Mucosa of gallbladder (tissue), 1 donor: ENCODE measurements around the gene RPL32. TPM values are rescaled to one million over a fixed set of nuclear protein-coding genes. Genes with fewer than 3 reads are reported as not detected.
"Not testable (repeated sequence)": the region's sequence is repeated elsewhere in the genome, so short reads cannot be mapped to it uniquely, and the experiment has no call there.

Experiments
- DNase-seq: peaks from one replicate; pipeline ENCODE4 v3.0.0-alpha.2; 2020; ENCODE audit warnings: low spot score
- total RNA-seq: library from RNA; stranded (reverse); gene quantifications from one replicate; pipeline ENCODE4 v1.2.1, GENCODE V29; 2021
- donor health status: DM: no; HTN: no; CAD: no.

RPL32 gene
- total RNA-seq, 1 donor from 2014 or later: 975 TPM

DNA sequence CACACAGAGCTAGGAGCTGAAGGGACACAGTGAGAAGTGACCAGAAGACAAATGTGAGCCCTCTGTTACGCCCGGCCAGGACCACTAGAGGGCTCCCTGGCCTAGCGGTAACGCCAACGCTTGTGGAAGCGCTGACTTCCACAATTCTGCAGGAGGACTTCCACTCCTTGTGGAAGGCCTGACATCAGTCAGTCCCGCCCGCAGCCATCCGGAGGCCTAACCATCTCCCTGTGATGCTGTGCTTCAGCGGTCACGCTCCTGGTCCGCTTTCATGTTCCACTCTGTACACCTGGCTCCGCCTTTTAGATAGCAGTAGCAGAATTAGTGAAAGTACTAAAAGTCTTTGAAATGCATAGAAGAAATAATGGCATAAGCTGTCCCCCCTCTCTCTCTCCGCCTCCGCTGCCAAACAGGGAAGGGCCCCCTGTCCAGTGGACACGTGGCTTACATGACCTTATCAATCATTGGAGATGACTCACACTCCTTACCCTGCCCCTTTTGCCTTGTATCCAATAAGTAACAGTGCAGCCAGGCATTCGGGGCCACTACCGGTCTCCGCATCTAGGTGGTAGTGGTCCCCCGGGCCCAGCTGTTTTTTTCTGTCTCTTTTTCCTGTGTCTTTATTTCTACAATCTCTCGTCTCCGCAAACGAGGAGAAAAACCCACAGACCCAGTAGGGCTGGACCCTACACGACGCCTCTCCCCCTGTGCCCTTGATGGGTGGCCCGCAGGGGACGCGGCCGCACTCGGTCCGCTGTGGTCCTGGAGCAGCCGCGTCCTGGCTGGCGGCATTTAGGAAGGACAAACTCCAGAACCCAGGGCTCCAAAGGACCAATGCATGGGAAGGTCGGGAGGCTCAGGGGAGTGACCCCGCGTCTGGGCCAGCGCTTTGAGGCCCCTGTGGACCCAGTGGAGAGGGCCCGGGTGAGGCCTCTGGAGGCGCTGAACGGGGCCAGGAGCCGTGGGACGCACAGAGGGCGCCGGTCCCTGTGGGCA, 27.0 kb upstream of the RPL32 start:
- DNase-seq: peak; percentile 89

DNA sequence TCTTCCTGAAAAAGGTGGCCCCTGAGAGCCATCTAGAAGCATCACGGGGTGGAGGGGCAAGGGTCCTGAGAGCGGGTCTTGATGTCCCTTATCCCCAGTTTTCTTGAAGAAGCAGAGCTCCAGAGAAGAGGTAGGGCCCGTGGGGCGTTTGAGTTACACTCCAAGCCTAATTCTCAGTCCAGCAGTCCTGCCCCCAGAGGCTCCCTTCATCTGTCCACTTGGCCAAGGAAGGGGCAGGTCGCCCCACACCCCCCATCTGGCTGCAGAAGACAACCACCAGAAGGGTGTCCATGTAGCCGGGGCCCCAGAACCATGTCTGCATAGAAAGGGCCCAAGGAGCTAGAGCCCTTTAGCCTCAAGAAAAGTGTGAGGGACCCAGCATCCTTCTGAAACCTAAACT, 25.5 kb upstream of the RPL32 start:
- DNase-seq: no peak

DNA sequence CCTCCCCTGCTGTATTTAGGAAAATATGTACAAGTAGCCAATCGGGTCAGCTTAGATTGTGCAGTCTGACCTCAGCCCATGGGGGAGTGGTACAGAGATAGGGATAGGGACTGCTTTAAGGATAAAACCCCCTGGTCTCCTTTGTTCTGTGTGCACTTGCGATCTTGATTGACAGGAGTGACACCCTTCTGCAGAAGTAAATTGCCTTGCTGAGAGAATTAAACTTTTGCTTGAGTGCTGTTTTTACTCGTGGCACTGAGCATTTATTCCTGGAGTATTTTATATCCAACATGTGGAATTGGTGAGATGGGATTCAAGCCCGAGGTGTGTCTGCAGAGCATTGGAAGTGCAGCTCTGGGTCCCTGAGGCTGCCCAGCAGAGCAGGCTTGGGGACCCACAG, 23.9 kb upstream of the RPL32 start:
- no peak for DNase-seq

DNA sequence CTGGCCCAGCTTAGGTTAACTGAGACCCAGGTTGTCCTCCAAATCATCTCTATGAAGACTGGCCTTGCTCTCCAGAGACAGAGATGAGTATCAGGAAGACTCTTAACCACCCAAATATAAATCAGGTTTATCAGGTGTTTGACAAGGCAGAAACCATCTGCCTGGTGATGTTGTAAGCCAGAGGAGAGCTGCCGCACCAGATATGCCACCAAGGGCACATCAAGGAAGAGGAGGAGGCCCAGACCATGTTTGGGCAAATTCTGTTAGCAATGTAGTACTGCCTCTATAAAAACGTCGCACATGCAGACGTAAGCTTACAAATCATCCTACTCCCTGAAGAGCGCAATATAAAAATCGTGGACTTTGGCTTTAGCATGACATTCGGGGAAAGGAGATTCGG, 21.0 kb upstream of the RPL32 start:
- DNase-seq: no peak

DNA sequence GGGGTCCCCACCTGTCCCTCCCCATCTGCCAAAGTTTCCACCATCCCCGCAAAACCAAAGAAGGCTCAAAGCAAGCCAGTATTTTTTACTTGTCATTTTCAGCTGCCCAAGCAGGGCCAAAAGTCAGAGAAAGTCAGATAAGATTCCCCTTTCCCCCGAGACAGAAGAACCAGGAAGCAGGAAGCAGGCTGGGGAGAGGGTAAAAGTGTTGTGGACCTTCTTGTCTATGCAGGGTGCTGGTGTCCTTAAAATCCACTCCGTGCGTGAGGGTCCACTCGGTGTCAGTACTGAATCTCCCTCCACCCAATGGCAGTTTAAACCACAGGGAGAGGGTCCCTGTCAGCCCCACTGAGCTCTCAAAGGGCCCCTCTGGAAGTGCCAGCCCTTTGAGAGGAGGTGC, 20.2 kb upstream of the RPL32 start:
- no peak for DNase-seq

DNA sequence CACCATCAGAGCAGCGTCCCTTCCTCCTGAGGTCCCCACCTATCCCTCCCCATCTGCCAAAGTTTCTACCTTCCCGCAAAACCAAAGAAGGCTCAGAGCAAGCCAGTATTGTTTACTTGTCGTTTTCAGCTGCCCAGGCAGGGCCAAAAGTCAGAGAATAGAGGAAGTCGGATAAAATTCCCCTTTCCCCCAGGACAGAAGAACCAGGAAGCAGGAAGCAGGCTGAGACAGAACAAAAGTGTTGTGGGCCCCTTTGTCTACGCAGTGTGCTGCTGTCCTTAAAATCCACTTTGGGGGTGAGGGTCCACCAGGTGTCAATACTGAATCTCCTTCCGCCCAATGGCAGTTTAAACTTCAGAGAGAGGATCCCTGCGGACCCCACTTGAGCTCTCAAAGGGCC, 18.5 kb upstream of the RPL32 start:
- no peak for DNase-seq

DNA sequence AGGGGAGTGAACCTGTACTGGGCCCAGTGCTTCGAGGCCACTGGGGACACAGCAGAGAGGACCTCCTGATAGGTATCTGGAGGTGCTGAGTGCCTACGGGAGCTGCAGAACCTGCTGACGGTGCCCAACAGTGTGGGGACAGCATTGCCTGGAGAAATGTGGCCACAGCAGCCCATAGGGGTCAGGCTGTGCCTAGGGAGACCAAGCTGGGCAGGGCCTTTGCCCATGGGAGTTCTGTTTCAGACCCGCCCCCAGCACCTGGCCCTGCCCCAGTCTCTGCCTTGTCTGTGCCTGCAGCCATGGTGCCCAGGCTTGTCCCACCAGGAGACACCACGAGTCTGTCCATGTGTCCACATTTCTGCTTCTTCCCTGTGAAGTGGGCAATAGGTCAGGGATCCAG, 15.3 kb upstream of the RPL32 start:
- DNase-seq: no peak

DNA sequence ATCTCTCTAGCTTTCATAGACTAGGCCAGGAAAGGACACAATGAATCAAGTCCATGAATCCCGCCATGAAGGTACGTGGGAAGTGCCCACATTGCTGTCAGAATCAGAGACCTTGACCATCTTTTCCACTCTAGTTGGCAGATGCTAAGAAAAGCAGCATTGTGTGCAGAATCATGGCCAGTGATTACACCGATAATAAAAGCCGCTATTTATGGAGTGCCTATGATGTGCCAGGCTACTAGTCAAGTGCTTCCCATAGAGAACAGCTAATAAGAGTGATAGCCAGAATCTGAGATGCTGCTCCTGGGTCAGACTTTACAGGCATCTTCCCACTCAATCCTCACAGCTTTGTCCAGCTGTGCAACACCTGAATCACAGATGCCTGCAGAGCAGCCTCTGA, 13.2 kb upstream of the RPL32 start:
- no peak for DNase-seq

DNA sequence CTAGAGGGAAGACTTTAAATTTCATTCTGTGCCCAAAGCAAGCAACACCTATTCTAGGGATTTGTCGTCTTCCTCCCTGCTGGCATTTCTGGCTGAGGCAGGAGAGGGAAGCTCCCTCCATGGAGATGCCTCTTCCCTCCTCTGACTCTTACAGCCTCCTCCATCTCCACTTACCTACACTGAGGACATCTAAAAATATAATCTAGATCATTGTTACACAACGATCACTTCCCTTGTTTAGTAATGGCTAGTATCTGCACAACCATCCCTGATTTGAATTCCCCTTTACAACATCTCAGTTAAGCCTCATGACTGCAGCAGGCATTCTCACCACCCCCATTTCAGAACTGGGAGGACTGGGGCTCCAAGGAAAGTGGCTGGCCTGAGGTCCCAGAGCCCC, 12.5 kb upstream of the RPL32 start:
- DNase-seq: not testable (repeated sequence)

DNA sequence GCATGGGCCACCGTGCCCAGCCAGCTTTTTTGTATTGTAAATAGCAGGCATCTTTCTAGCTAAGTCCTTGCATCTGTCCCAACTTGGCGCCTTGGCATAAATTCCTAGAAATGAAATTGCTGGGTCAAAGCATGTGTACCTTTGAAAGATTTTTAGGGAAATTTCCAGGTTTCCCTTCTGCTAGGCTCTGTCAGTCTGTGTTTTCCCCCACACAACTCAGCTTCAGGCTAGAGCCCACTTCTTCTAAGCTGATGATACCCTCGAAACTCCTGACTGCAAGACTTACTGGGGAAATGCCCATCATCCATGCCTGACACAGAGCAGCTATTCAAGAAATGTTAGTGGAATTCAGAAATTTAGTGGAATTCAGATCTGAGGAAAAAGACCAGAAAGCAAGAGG, 10.8 kb upstream of the RPL32 start:
- no peak for DNase-seq

DNA sequence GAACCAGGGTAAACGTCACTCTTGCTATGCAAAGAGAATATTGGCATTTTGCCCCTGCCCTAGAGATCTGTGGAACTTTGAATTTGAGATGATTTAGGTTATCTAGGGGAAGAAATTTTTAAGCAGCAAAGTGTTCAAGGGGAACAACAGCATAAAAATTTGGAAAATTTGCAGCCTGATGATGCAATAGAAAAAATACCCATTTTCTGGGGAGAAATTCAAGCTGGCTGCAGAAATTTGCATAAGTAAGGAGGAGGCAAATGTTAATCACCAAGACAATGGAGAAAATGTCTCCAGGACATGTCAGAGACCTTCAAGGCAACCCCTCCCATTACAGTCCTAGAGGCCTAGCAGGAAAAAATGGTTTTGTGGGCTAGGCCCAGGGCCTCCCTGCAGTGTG, 4.4 kb upstream of the RPL32 start:
- DNase-seq: no peak

DNA sequence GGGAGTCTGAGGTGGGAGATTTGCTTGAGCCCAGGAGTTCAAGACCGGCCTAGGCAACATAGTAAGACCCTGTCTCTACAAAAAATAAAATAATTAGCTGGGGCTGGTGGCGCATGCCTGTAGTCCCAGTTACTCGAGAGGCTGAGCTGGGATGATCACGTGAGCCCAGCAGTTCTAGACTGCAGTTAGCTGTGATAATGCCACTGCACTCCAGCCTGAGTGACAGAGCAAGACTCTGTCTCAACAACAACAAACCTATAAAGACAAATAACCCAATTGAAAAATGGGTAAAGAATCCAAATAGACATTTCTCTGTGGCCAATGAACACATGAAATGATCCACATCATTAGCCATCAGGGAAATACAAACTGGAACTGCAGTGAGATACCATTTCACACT, 1.1 kb upstream of the RPL32 start:
- no peak for DNase-seq

DNA sequence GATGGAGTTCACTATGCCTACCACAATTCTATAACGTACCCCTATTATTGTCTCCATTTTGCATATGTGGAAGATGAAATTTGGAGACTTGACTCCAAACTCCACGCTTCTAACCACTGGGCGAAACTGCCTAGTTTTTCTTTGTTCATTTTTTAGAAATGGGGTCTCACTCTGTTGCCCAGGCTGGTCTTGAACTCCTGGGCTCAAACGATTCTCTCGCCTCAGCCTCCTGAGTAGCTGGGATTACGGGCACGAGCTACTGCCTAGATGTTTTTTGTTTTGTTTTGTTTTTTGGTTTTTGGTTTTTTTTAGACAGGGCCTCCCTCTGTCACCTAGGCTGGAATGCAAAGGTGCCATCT, 584 bp upstream of the RPL32 start:
- DNase-seq: no peak

DNA sequence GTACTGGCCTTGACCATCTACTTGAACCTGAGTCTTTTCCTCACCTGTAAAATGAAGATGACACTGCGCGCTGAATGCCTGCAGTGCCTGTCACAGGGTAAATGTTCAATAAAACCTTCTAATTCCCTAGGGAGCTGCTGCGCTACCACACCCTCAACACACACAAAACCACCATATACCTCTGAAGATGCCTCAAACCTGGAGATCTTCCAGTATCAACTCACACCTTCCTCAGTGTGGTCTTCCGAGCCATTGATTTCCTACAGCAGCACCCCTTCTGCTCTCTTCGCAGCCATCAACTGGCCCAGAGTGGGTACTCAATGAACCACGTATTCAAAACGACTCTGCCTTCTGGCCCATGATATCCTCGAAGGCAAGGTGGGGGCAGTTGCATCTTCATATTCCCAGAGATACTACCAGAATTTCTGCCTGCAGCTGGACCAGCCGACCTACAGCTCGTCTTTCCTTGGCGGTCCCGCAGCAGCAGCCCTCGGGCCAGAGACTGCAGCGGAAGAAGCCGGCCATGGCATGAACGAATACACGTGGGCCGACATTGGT, 695 bp downstream of the RPL32 start:
- DNase-seq: peak; percentile 24

DNA sequence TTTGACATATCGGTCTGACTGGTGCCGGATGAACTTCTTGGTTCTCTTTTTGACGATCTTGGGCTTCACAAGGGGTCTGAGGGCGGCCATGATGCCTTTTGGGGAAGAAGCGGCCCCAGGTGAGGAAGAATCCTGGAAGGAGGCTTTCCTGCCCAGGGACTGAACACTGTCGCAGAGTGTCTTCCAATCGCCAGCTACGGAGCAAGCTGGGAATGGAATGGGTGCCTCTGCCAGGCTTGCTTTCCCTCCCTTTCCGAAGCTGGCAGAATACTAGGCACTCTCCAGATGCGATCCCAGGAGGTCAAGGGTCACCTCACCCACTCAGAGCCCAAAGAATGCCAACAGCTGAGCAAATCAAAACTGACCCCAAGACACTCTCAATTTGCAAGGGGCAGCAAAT, 1.2 kb downstream of the RPL32 start:
- DNase-seq: not testable (repeated sequence)

DNA sequence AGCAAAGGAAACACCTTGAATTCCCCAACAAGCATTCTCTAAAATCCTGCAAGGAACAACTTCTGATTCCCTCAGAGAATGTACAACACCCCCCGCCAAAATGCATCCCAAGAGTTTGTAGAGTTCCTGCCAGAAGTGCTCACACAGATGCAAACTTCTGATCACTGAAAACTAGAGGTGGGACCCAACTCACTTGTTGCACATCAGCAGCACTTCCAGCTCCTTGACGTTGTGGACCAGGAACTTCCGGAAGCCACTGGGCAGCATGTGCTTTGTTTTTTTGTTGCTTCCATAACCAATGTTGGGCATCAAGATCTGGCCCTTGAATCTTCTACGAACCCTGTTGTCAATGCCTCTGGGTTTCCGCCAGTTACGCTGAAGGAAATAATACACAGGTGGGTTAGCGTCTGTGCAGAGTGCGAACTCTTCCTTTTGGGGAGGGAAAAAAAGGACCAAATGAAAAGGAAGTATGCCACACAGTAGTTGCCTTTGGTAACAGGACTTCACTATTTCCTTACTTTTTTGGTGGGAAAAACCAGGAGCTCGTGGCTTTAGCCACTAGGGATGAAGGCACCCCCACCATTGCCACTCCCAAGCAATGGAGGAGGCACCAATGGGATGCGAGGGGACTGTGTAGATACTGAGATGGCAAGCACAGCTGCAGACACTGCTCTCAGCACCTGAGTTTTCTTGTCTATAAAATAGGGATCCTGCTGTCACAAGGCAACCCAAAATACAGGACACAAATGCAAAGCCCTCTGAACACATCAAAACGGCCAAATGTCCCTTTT, 2.0 kb downstream of the RPL32 start:
- DNase-seq: no peak

DNA sequence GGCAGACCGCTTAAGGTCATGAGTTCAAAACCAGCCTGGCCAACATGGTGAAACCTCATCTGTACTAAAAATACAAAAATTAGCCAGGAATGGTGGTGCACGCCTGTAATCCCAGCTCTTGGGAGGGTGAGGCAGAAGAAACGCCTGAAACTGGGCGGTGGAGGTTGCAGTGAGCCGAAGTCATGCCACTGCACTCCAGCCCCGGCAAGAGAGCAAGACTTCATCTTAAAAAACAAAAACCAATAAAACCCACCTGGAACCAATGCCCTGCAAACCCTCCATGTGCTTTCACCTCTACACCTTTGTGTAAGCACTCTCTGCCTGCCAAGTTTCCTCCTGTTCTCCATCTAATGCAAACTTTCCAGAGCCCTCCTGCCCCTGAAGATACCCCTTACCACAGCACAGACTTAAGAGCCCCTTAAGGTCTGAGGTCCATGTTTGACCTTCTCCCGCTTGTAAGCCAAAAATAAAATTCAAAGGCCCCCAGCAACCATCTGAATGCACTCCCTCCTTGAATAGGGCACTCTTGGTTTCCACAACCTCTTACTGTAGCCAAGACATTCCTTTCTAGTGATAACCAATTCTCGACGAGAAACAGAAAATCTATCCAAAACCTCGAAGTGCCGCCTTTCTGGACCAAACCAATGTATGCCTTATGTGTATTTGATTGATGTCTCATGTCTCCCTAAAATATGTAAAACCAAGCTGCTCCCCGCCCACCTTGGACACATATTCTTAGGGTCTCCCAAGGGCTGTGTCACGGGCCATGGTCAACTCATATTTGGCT, 3.0 kb downstream of the RPL32 start:
- DNase-seq: no peak

DNA sequence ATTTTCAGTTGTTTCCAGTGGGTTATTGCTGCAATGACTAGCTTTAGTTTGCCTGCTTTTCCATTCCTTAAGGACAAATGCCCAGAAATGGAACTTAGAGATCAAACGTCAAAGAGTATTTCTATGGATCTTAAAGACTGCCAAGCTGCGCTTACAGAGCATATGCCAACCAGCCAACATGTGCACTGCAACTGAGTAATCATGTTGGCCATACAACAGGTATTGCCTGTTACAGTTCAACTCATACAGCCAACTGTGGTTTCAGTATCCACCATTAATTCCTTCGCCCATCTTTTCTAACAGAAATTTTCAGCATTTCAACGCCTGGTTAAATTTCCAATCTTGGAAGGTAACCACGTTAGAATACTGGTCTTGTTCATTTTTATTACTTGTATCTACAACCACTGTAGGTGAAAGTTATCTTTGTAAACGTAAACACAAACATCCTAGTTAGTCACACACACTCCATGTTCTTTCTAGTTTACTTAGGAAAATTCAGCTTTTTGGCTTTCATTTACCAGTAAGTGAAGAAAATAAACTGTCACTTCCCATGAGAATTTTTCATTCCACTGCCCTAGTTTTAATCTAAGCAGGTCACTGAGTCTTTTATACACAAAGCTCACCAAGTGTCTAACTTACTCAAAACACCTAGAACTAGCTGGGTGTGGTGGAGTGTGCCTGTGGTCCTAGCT, 3.9 kb downstream of the RPL32 start:
- DNase-seq: no peak

DNA sequence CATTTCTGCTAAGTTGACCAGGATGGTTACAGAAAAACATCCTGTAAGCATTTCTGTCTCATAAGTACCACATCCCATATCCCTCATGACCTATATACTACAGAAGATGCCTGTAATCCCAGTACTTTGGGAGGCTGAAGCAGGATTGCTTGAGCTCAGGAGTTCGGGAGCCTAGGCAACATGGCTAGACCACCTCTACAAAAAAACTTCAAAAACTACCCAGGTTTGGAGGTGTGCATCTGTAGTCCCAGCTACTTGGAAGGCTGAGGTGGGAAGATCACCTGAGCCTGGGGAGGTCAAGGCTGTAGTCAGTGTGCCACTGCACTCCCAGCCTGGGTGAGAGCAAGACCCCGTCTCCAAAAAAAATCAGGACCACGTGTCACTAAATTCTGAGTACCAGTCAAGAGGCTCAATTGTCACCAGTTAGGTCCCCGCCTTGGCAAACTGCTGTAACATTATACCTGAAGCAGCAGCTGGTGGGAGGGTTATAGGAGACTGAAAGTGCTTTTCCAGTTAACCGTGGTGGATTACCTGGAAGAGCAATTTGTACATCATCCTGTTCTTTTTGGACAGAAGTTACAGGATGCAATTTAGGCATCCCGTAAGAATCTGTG, 6.2 kb downstream of the RPL32 start:
- DNase-seq: no peak

DNA sequence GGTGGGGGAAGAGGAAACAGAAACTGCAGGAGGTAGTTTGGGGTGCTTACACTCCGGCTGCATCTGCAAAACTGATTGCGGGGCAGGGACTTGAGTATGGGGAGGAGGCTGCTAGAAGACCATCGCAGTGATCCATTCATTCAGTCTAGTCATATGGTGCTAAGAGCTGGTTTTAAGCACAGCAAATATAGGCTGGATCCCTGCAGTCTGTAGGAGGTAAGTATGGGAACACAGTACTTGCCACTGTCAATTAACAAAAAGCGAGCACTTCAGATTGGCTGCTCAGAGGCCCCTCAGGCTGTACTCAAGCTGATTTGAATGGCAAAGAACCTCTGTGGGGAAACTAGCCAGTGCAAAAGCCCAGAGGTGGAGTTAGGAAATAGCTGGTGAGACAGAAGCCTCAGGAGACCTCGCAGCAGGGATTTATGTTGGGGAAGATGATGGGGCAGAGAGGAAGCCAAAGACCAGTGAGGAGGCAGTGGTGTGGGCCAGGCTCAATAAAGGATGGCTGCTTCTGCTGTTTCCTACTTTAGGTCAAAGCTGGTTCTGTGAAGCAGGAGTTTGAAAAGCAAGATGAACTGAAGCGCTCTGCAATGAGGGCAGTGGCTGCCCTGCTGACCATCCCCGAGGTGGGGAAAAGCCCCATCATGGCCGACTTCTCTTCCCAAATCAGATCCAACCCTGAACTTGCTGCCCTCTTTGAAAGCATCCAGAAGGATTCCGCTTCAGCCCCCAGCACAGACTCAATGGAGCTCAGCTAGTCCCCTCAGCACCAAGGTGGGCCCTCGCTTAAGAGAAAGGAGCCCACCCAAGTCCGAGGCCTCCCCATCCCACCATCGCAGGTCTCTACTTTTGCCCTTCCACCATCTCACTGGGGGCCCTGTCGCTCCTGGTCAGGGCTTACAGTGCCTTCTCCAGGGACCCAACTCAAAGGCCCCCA, 7.9 kb downstream of the RPL32 start:
- no peak for DNase-seq
